Bronchial epithelial cell (primary cell): Measurements from ENCODE around the gene ACLY. TPM values are rescaled to one million over a fixed set of nuclear protein-coding genes. Genes with fewer than 3 reads are reported as not detected.

ENCODE experiments used
- DNase-seq: peaks from one replicate; pipeline ENCODE4 v3.0.0-alpha.2; 2010; ENCODE audit warnings: low read depth
- FAIRE-seq: peaks from 2 replicates; lab custom pipeline; 2011; peaks lifted over from hg19 to GRCh38; lab: Jason Lieb, UNC
- H3K27me3 ChIP-seq: 2 replicates; pipeline ENCODE4 v1.5.1; 2011; ENCODE audit warnings: low read length; ENCODE audit not compliant: control insufficient read depth, insufficient read depth
- H3K36me3 ChIP-seq: 2 replicates; pipeline ENCODE4 v1.5.1; 2011; ENCODE audit warnings: low read length; ENCODE audit not compliant: control insufficient read depth, insufficient read depth
- H3K4me3 ChIP-seq: 2 replicates; pipeline ENCODE4 v1.5.1; 2011; ENCODE audit warnings: mild to moderate bottlenecking, low read depth, low read length, control low read depth
- CTCF ChIP-seq: IDR thresholded peaks from 2 replicates; pipeline ENCODE4 v1.5.1; 2011; ENCODE audit warnings: mild to moderate bottlenecking, moderate library complexity, low read length, control low read depth, inconsistent platforms; ENCODE audit not compliant: insufficient read depth, severe bottlenecking
- total RNA-seq: library from RNA; depleted of rRNA; stranded (reverse); fragments of >200 nt; gene quantifications from 2 replicates; pipeline ENCODE4 v1.2.1, GENCODE V29; 2014

Gene ACLY
- total RNA-seq, 1 donor from 2014 or later: 121 TPM

GRCh38 chr17:41870097-41870496, 48.7 kb downstream of the ACLY start:
- no peak overlapping the region for H3K4me3 ChIP-seq
- TF ChIP-seq CTCF: no peak
- no peak for FAIRE-seq
- peak; percentile 89 for DNase-seq
- peaks cover 24% of the 10 kb centered on the region for H3K36me3 ChIP-seq
- H3K27me3 ChIP-seq: no peaks in the 10 kb centered on the region

GRCh38 chr17:41869426-41869825, 49.3 kb downstream of the ACLY start:
- peak; percentile 94 for DNase-seq
- no peak for TF ChIP-seq CTCF
- FAIRE-seq: no peak
- H3K4me3 ChIP-seq: no peak overlapping the region
- no peaks in the 10 kb centered on the region for H3K27me3 ChIP-seq
- H3K36me3 ChIP-seq: peaks cover 24% of the 10 kb centered on the region

GRCh38 chr17:41868568-41868967, 50.2 kb downstream of the ACLY start:
- H3K36me3 ChIP-seq: peaks cover 18% of the 10 kb centered on the region
- no peaks in the 10 kb centered on the region for H3K27me3 ChIP-seq
- FAIRE-seq (no peak), DNase-seq (no peak)
- TF ChIP-seq CTCF: no peak
- no peak overlapping the region for H3K4me3 ChIP-seq

GRCh38 chr17:41865596-41865893, 53.2 kb downstream of the ACLY start:
- DNase-seq (no peak), FAIRE-seq (no peak)
- Histone ChIP-seq H3K4me3 (peak overlapping the region; percentile 21), H3K36me3 (peaks cover 7% of the 10 kb centered on the region), H3K27me3 (no peaks in the 10 kb centered on the region)
- no peak for TF ChIP-seq CTCF

GRCh38 chr17:41864836-41865595, 53.7 kb downstream of the ACLY start, which contains the start of gene KLHL11:
KLHL11 (minus strand) TSS chr17:41865423; CDS start chr17:41865370, 53 bp downstream.
- no peak for TF ChIP-seq CTCF
- DNase-seq: peak; percentile 77
- Histone ChIP-seq H3K27me3 (no peaks in the 10 kb centered on the region), H3K36me3 (peaks cover 6% of the 10 kb centered on the region), H3K4me3 (peak within 1 kb of the TSS; percentile 95)
- no peak for FAIRE-seq

- no peak for FAIRE-seq
- no peak for DNase-seq
- no peaks in the 10 kb centered on the region for H3K27me3 ChIP-seq
- TF ChIP-seq CTCF: no peak
- peak overlapping the region; percentile 95 for H3K4me3 ChIP-seq
- H3K36me3 ChIP-seq: peaks cover 6% of the 10 kb centered on the region
Measured at GRCh38 chr17:41864498-41864835, 54.3 kb downstream of the ACLY start.
